ENCODE results near the gene MED26. TPM values are rescaled to one million over a fixed set of nuclear protein-coding genes. Genes with fewer than 3 reads are reported as not detected.

Gene MED26
- total RNA-seq, 1 experiment from 2014 or later: 8.8 TPM

- BruUV-seq (replicated peaks): no TSS peak
- peaks cover 8% of the 10 kb centered on the region for H3K4me1 ChIP-seq (ENCODE audit: control insufficient read depth, insufficient read depth, low read length)
- no peak for TF ChIP-seq SIN3A (IDR thresholded peaks at IDR 0.05; ENCODE audit: borderline replicate concordance, insufficient read depth, low read depth, low read length)
- TF ChIP-seq REST (IDR thresholded peaks at IDR 0.05; ENCODE audit: insufficient read depth in 1 of 2, low read depth in 2 of 2, low read length in 1 of 2): no peak
- TF ChIP-seq POLR2AphosphoS5 (IDR thresholded peaks at IDR 0.05; ENCODE audit: low read depth, low read length): no peak
- TF ChIP-seq TCF7L2 (IDR thresholded peaks at IDR 0.05; ENCODE audit: low read depth, low read length): no peak
- no peak for TF ChIP-seq CTCF (IDR thresholded peaks at IDR 0.05)
- H3K27me3 ChIP-seq (ENCODE audit: control insufficient read depth, insufficient read depth, low read length): no peaks in the 10 kb centered on the region
- CTCF ChIA-PET: no interaction called here
- POLR2A ChIA-PET: no interaction called here
- no peaks in the 10 kb centered on the region for H3K36me3 ChIP-seq (ENCODE audit: control insufficient read depth, insufficient read depth, low read length)
- no peaks in the 10 kb centered on the region for H3K9me3 ChIP-seq (ENCODE audit: control insufficient read depth, insufficient read depth, low read depth, low read length)
- in situ Hi-C loops (cut with HindIII; ENCODE audit: low pct_unique_long_range_greater_than_20kb, low sequenced_read_pairs) (no loop called here), intact Hi-C loops (cut with micrococcal nuclease; ENCODE audit: unreplicated experiment) (no loop called here)
- H3K4me3 ChIP-seq (ENCODE audit: low read depth in 2 of 2, low read length in 2 of 2): no peak overlapping the region
- DNase-seq (ENCODE audit: low read depth, low spot score) (no peak), ATAC-seq (no peak)
- no peak overlapping the region for H3K27ac ChIP-seq (ENCODE audit: low read length)
These were observed 32.9 kb downstream of the MED26 start for GRCh38 chr19:16595097-16595496.

GRCh38 chr19:16594681-16595091, 33.3 kb downstream of the MED26 start:
- H3K4me3 ChIP-seq (ENCODE audit: low read depth in 2 of 2, low read length in 2 of 2): no peak overlapping the region
- no peak for ATAC-seq
- TF ChIP-seq SIN3A (IDR thresholded peaks at IDR 0.05; ENCODE audit: borderline replicate concordance, insufficient read depth, low read depth, low read length) (no peak), REST (IDR thresholded peaks at IDR 0.05; ENCODE audit: insufficient read depth in 1 of 2, low read depth in 2 of 2, low read length in 1 of 2) (no peak), TCF7L2 (IDR thresholded peaks at IDR 0.05; ENCODE audit: low read depth, low read length) (no peak), POLR2AphosphoS5 (IDR thresholded peaks at IDR 0.05; ENCODE audit: low read depth, low read length) (no peak), CTCF (IDR thresholded peaks at IDR 0.05) (no peak)
- H3K36me3 ChIP-seq (ENCODE audit: control insufficient read depth, insufficient read depth, low read length): no peaks in the 10 kb centered on the region
- in situ Hi-C loops (cut with HindIII; ENCODE audit: low pct_unique_long_range_greater_than_20kb, low sequenced_read_pairs) (no loop called here), intact Hi-C loops (cut with micrococcal nuclease; ENCODE audit: unreplicated experiment) (no loop called here)
- no peak for DNase-seq (ENCODE audit: low read depth, low spot score)
- H3K4me1 ChIP-seq (ENCODE audit: control insufficient read depth, insufficient read depth, low read length): peaks cover 9% of the 10 kb centered on the region
- no peaks in the 10 kb centered on the region for H3K27me3 ChIP-seq (ENCODE audit: control insufficient read depth, insufficient read depth, low read length)
- H3K9me3 ChIP-seq (ENCODE audit: control insufficient read depth, insufficient read depth, low read depth, low read length): no peaks in the 10 kb centered on the region
- CTCF ChIA-PET: no interaction called here
- H3K27ac ChIP-seq (ENCODE audit: low read length): no peak overlapping the region
- POLR2A ChIA-PET: no interaction called here
- BruUV-seq (replicated peaks): no TSS peak

Measured in Panc1 (cell line).